AG04450 (cell line): ENCODE data around the gene CCDC15. TPM values are rescaled to one million over a fixed set of nuclear protein-coding genes. Genes with fewer than 3 reads are reported as not detected.

Source experiments
- CTCF ChIA-PET: fragments of 300-600, 350-600 bp; formaldehyde crosslinking; extraction: SDS; loops from one replicate; lab custom pipeline; 2022; ENCODE audit warnings: antibody characterized with exemption, inconsistent platforms; lab: Charles Lee
- POLR2A ChIA-PET: fragments of 350-600 bp; formaldehyde crosslinking; extraction: SDS; loops from one replicate; lab custom pipeline; 2021; ENCODE audit warnings: antibody characterized with exemption, inconsistent platforms; lab: Yijun Ruan, JAX
- DNase-seq: peaks from one replicate; pipeline ENCODE4 v3.0.0-alpha.2; 2011; ENCODE audit warnings: low read depth, low spot score
- H3K27ac ChIP-seq: one replicate; pipeline ENCODE4 v1.5.1; 2012; ENCODE audit warnings: low read depth, low read length, control low read depth
- H3K27me3 ChIP-seq: one replicate; pipeline ENCODE4 v1.6.0; 2012; ENCODE audit warnings: low read length; ENCODE audit not compliant: control insufficient read depth, insufficient read depth
- H3K4me3 ChIP-seq: 2 replicates; pipeline ENCODE4 v1.5.1; 2011; ENCODE audit warnings: mild to moderate bottlenecking, low read depth, low read length, control low read depth
- H3K9me3 ChIP-seq: 2 replicates; pipeline ENCODE4 v1.5.1; 2012; ENCODE audit warnings: low read length; ENCODE audit not compliant: control insufficient read depth, insufficient read depth
- polyA plus RNA-seq: library from polyadenylated mRNA; depleted of rRNA; stranded (reverse); fragments of >200 nt; gene quantifications from 2 replicates; pipeline ENCODE4 v1.2.3, GENCODE V29; 2011
- TF ChIP-seq, protein P1 (sequence below): IDR thresholded peaks from 2 replicates; pipeline ENCODE4 v1.5.1; 2011; ENCODE audit warnings: low read depth, low read length, control low read depth, inconsistent platforms

Gene CCDC15
- polyA plus RNA-seq, 1 experiment, result 1.1 TPM

DNA sequence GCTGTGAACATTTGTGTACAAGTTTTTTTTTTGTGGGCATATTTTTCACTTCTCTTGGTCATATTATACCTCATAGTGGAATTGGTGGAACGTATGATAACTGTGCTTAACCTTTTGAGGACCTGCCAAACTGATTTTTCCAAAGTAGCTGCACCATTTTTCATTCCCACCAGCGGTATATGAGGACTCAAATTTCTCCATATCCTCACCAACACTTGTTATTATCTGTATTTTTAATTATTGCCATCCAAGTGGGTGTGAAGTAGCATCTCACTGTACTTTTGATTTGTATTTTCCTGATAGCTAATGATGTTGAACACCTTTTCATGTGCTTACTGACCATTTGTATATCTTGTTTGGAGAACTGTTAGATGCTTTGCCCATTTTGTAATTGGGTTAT is 47.8 kb downstream of the CCDC15 start:
- ChIA-PET CTCF (no interaction called here), POLR2A (no interaction called here)
- Histone ChIP-seq H3K27me3 (no peaks in the 10 kb centered on the region), H3K4me3 (no peak overlapping the region), H3K9me3 (no peaks in the 10 kb centered on the region), H3K27ac (no peak overlapping the region)
- TF ChIP-seq, protein P1, sequence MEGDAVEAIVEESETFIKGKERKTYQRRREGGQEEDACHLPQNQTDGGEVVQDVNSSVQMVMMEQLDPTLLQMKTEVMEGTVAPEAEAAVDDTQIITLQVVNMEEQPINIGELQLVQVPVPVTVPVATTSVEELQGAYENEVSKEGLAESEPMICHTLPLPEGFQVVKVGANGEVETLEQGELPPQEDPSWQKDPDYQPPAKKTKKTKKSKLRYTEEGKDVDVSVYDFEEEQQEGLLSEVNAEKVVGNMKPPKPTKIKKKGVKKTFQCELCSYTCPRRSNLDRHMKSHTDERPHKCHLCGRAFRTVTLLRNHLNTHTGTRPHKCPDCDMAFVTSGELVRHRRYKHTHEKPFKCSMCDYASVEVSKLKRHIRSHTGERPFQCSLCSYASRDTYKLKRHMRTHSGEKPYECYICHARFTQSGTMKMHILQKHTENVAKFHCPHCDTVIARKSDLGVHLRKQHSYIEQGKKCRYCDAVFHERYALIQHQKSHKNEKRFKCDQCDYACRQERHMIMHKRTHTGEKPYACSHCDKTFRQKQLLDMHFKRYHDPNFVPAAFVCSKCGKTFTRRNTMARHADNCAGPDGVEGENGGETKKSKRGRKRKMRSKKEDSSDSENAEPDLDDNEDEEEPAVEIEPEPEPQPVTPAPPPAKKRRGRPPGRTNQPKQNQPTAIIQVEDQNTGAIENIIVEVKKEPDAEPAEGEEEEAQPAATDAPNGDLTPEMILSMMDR, result no peak
- no peak for DNase-seq

DNA sequence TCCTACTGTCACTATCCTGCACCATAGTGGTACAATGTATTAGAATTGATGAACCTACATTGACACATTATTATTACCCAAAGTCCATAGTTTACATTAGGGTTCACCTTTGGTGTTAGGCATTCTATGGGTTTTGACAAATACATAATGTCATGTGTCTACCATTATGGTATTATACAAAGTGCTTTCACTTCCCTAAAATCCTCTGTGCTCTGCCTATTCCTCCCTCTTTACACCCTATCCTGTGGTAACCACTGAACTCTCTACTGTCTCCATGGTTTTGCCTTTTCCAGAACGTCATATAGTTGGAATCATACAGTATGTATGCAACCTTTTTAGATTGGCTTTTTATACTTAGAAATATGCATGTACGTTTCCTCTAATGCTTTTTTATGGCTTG is 51.5 kb downstream of the CCDC15 start:
- CTCF ChIA-PET, result no interaction called here
- no peak for DNase-seq
- Histone ChIP-seq H3K4me3 (no peak overlapping the region), H3K27ac (no peak overlapping the region), H3K27me3 (no peaks in the 10 kb centered on the region), H3K9me3 (no peaks in the 10 kb centered on the region)
- TF ChIP-seq, protein P1, result no peak
- POLR2A ChIA-PET, result no interaction called here

DNA sequence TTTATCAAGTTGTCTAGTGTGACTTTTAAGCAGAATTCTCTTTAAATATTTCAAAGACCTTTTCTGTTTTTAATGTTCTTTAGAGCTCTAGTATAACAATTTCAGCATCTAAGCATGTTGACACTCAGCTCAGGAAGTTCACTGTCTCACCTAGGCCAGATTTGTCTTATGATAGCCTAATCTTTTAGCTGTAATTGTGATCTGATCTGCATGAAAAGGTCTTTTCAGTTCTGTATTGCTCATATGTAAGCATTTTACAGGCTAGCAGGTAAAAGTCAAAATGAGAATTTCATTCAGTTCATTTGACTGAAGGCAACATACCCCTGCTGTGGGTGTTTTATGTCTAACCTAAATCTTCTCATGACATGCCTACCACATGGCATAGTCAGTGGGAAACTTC is 62.4 kb downstream of the CCDC15 start:
- no peak overlapping the region for H3K4me3 ChIP-seq
- ChIA-PET POLR2A (no interaction called here), CTCF (interaction anchor here (0.6 kb wide), 1 partner anchor 1465 kb away, joined by 3 read pairs; no protein-coding TSS in a partner anchor)
- H3K27me3 ChIP-seq, result no peaks in the 10 kb centered on the region
- TF ChIP-seq, protein P1, result no peak
- H3K9me3 ChIP-seq, result no peaks in the 10 kb centered on the region
- no peak for DNase-seq
- no peak overlapping the region for H3K27ac ChIP-seq

DNA sequence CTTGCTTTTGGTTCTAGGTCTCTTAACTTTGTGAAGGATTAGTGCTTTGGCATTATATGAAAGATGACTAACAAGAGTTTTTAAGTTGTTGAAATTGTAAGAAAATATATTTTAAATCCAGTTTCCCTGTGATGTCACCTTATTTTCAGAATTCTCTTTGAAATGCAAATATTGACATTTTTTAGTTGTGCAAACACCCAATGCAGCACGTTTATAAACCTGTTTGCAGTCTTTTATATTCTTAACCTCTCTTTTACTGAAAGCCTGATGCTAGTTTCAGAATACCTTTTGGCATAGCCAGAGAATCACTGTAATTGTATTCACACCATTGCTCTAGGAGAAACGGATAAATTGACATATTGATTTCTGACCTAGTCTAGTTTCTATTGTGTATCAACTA is 66.3 kb downstream of the CCDC15 start:
- Histone ChIP-seq H3K27me3 (no peaks in the 10 kb centered on the region), H3K9me3 (no peaks in the 10 kb centered on the region), H3K27ac (no peak overlapping the region), H3K4me3 (no peak overlapping the region)
- DNase-seq, result no peak
- ChIA-PET CTCF (no interaction called here), POLR2A (no interaction called here)
- TF ChIP-seq, protein P1, result no peak

DNA sequence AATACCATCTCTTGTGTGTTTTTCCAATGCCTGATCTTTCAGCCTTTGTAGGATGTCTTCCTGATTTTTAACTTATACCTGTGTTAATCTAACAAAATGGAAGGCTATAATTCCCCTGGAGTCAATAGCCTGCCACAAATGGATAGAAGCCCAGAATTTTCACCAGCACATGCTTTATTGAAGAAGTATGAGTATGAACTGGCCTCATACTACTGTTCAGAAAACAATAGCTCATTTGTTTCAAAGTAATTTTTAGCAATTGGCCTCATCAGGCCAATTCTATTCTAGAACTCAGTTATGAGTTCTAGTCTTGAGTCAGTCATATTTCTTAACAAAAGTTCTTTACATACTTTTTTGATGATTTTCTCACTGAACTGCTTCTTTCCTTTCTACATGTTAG is 68.5 kb downstream of the CCDC15 start:
- CTCF ChIA-PET, result no interaction called here
- DNase-seq, result no peak

More for the DNA sequence above, 68.5 kb downstream of the CCDC15 start:
- H3K9me3 ChIP-seq, result no peaks in the 10 kb centered on the region
- no peaks in the 10 kb centered on the region for H3K27me3 ChIP-seq
- POLR2A ChIA-PET, result no interaction called here
- H3K4me3 ChIP-seq, result no peak overlapping the region
- TF ChIP-seq, protein P1, result no peak
- H3K27ac ChIP-seq, result no peak overlapping the region
